ENCODE results near the gene ANKS3.

- TF ChIP-seq, protein P1, sequence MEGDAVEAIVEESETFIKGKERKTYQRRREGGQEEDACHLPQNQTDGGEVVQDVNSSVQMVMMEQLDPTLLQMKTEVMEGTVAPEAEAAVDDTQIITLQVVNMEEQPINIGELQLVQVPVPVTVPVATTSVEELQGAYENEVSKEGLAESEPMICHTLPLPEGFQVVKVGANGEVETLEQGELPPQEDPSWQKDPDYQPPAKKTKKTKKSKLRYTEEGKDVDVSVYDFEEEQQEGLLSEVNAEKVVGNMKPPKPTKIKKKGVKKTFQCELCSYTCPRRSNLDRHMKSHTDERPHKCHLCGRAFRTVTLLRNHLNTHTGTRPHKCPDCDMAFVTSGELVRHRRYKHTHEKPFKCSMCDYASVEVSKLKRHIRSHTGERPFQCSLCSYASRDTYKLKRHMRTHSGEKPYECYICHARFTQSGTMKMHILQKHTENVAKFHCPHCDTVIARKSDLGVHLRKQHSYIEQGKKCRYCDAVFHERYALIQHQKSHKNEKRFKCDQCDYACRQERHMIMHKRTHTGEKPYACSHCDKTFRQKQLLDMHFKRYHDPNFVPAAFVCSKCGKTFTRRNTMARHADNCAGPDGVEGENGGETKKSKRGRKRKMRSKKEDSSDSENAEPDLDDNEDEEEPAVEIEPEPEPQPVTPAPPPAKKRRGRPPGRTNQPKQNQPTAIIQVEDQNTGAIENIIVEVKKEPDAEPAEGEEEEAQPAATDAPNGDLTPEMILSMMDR (conservative IDR thresholded peaks at IDR 0.05): no peak
- TF ChIP-seq EZH2 (IDR thresholded peaks at IDR 0.05; ENCODE audit: low read depth): no peak
These were observed 20.8 kb upstream of the ANKS3 start for GRCh38 chr16:4754865-4755264.
